Stimulated activated CD8-positive, alpha-beta memory T cell treated with anti-CD3 and anti-CD28 coated beads, Interleukin-15, amount 100 ng/mL, for 1 hour (primary cell): ENCODE measurements around the gene METTL2B.

ENCODE experiments used
- DNase-seq: peaks from one replicate; pipeline ENCODE4 v3.0.0-alpha.2; 2020; ENCODE audit warnings: low read depth

Gene METTL2B, protein sequence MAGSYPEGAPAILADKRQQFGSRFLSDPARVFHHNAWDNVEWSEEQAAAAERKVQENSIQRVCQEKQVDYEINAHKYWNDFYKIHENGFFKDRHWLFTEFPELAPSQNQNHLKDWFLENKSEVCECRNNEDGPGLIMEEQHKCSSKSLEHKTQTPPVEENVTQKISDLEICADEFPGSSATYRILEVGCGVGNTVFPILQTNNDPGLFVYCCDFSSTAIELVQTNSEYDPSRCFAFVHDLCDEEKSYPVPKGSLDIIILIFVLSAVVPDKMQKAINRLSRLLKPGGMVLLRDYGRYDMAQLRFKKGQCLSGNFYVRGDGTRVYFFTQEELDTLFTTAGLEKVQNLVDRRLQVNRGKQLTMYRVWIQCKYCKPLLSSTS

DNA sequence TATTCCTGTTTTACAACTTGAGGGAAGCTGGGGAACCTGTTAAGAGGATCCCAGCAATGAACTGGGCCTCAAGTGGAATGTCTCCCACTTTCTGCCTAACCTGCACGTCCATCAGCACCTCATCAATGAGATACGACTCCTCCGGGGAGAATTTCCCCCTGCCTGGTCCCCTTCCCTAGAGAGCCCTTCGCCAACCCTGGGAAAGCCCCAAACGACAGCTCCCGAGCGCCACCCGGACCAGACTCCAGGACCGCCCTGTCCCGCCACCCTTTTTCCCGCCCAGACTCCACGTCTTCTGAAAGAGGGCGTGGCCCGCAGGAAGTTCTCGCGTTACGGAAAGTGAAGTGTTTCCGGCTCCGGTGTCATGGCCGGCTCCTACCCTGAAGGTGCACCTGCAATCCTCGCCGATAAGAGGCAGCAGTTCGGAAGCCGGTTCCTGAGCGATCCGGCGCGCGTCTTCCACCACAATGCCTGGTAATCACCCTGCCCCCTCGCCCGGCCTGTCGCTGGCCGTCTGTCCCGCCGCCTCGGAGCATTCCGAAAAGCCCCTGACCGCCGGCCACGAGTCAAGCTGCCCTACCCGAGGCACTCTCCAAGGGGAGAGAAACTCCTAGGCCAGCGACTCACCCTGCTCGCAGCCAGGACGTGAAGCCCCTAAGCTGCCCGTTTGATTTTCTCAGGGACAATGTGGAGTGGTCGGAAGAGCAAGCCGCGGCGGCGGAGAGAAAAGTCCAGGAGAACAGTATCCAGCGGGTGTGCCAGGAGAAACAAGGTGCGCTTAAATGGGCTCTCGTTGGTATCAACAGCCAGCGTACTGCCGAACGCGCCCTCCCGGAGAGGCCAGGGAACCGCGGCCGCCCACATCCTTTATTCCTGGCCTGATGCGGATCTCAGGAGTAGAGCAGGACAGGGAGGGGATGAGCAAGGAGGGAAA is at the start of gene METTL2B:
Gene METTL2B, plus strand, starts transcription at position 347 of the 934 bp plus-strand sequence. Its CDS starts 18 bp downstream, at position 365.
- DNase-seq, result peak; percentile 78

DNA sequence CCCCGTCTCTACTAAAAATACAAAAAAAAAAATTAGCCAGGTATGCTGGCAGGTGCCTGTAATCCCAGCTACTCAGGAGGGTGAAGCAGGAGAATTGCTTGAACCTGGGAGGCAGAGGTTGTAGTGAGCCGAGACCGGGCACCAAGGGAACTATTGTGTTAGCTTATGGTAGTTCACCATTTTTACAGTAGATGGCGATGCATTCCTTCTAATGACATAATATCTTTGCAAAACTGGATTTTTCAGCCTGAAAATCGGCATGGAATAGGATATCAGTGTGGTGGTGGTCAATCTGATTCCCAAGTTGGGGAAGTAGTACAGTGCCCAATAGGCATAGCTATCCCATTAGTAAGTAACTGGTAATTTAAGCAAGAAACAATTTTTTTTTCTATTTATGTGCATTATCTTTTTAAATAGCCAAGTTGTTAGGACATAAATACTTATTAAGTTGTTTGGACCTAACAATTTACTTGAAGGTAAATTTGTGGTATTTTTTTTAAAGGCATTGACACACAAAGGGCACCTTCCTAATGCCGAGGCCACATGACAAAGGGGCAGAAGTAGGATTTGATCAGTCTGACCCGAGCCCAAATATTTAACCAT is 49.2 kb upstream of the METTL2B start:
- no peak for DNase-seq

DNA sequence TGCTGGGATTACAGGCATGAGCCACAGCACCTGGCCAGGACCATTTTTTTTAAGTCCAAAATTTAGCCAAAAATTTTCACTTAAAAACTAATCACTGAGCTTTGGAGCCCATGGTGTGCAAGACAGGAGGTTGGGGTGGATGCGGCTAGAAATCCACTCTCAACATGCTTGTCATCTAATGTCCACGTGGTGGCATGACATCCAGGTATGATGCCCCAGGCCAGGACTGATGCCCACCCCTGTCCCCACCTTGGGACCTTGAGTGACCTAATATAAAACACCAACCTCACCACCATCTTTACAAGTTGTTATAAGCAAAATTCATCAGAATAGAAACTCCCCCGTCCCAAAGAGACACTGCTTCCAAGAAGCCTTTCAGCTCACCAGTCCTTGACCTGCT is 46.3 kb upstream of the METTL2B start:
- no peak for DNase-seq

DNA sequence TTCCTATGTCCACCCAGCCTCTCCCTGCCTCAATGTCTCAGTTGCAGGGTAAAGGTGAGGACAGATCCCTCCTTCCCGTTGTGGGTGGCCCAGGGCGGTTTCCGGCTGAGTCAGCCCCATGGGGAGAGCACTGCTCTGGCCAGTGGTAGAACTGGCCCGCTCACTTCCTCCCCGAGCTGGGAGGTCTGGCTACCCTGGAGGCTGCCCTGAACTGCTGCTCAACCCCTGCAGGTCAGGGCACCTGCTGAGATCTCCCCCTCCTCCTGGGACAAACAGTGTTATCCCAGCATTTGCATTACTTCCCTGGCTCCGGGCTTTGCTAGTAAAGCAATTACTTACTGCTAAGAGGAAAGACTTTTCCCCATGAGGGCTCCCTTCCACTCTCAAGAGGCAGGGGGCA is 45.3 kb upstream of the METTL2B start:
- no peak for DNase-seq

DNA sequence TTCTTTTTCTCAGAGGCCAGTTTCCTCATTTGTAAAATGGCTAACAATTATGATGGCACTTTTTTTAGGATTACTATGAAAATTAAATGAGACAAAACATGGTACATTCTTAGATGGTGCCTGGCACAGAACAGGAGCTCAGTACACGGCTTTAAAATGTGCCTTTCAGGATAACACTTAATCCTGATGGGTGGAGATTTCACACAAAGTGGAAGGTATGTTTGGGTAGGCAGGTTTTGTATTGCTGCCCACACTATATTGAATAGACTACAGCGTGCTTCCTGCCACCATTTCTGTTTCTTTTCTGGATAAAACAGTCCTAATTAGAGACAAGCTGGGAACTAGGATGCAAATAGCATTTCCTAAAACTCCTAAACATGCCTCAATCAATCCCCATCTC is 44.8 kb upstream of the METTL2B start:
- DNase-seq, result no peak

DNA sequence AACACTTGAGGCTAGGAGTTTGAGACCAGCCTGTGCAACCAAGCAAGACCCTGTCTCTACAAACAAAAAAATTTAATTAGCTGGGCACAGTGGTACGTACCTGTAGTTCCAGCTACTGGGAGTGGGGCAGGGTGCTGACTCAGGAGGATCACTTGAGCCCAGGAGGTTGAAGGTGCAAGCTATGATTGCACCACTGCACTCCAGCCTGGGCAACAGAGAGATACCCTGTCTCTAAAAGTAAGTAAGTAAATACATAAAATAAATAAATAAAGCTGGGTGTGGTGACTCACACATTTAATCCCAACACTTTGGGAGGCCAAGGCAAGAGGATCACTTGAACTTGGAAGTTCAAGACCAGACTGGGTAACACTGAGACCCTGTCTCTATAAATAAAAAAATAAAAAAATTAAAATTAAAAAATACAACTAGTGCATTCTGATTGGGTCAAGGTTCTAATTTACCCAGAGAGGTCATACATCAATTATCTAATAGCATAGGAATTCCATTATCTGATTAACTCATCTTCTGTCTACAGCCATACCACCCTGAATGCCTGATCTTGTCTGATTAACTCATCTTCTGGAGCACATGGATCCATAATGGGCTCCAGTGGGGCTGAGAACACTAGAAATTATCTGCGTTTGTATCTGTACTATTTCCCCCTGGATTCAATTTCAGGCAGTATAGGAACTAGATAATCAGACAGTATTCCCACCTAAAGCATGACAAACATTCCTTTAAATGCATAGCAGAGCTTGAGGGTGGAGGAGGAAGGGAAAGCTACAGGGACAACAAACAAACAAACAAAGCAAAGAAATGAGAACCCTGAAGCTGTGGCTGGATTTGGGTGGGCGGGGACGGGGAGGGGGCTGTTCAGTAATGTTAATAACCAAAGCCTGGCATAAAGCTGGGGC is 41.9 kb upstream of the METTL2B start:
- no peak for DNase-seq

DNA sequence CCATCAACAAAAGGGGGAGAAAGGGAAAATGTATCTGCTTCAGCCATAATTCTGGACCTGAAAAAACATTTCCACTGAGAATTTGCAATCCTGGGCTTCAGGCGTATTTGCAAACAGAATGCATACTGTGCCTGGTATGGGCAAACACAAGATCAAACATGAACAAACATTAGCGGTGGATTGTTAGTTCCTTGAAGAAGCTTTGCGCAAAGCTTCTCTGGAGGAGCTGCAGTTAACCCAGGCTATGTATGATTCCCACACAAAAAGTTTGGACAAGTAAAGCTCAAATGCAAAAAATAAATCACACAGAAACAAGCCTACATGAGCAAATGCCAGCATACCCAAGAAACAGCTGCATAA is 41.2 kb upstream of the METTL2B start:
- no peak for DNase-seq

DNA sequence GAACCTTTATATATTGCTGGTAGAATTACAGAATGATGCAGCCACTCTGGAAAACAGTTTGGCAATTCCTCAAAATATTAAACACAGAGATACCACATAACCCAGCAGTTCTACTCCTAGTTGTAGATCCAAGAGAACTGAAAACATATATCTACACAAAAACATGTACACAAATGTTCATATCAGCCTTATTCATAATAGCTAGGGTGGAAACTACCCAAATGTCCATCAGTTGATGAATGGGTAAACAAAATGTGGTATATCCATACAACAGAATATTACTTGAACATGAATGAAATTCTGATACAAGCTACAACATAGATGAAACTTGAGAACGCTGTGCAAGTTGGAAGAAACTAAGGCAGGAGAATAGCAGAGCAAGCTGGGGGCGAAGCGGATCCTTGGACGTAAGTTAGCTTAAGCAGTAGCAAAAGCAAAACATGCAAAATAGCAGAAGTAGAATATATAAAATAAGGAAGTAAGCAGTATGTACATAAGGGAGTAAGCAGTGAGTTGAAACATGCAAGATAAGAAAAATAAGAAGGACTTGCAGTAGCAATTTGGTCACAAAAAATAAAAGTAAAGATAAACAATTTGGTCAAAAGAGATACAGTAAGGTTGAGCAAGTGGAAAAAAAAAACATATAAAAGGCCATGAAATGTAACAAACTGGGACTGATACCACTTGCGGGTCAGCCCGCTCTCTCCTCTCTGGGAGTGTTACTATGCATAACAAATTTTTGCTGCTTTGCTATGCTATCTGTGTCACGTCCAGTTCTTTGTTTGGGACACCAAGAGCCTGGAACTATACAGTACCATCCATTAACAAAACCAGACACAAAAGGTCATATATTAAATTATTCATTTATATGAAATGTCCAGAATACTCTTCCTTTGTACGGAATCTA is 38.9 kb upstream of the METTL2B start:
- DNase-seq, result no peak

DNA sequence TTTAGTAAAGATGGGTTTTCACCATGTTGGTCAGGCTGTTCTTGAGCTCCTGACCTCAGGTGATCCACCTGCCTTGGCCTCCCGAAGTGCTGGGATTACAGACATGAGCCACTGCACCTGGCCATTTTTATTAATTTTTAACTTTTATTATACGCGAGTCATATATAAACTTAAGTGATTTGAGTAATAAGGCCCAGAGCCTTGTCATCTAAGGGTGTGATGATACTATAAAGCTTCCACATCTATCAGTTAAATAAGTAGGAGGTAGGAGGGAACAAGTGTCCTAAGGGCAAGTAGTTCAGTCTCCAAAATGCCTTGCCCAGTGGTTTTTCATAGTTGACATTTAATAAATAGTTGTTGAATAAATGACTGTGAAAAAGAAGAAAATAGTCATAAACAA is 34.2 kb upstream of the METTL2B start:
- DNase-seq, result no peak

DNA sequence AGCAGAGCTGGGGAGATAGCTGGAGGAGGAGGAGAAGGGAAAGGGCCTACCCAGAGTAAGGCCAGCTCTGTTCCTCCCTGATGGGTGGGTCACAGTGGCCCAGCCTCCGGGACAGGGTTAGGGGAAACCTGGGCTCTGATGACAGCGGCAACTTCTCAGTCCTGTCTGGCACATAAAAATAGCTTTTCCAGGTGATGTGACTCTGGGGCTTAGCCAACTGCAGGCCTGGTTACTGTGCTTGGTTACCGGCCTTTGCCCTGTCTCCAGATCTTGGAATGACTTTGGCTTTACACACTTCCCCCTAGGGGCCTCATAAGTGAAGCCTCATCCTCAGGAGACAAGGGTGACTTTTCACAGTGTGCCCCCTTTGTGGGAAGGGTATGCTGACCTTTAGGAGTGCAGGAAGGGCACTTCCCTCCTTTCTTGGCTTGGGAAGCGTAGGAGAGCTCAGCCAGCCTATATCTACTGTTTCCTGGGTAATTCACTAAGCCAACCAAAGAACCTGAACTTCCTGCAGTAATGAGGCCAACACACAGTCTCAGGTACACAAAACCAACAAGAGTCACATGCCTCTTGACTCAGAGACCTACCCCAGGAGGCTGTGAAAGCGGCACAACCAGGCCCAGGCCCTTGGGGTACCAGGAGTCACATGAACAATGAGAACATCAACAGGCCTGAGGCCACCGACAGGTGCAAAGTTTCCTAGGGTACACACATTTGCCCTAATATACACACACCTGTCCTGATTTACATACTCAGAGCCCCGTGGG is 32.5 kb upstream of the METTL2B start:
- DNase-seq, result no peak

DNA sequence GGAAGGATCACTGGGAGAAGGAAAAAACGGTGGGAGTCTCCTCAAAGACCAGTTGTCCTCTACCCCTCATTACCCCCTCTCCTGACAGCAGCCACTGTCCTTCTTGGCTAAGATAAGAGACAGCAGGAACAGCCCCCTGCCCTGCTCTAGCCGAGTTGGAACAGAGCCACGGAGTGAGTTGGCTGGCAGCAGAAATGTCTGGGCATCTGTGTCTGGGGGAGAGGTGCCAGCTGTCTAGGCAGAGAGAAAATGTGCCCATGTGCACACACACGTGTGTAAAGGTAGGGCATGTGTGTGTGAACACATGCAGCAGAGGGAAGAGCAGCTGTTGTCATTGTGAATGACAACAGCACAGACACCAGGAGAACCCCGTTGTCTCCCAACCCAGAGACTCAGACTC is 30.2 kb upstream of the METTL2B start:
- DNase-seq, result no peak

DNA sequence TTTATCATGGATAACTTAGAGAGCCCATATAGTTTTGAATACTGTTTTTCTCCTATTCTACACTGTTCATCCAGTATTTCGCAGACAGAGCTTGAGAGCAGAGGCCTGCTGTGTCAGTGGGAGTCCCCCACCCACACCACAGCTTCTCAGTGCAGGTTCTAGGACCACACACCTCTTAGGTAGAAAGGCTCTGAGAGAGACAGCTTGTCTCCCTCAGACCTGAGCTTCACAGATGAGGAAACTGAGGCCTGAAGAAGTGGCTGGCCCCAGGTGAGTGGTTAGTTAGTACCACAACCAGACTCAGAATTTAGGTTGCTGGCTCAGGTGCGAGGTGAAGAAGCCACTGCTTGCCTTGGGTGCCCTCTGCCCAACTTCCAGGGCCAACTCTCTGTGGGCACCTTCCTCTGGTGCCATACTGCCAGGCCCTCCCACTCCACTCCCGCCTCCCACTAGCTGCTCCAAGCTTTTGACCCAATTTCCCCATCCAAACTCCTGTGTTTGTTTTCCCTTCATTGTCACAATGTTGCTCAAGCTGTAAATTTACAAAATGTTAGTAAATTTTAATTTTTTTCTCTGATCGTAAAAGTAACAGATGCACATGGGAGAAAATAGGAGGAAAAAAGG is 28.5 kb upstream of the METTL2B start:
- no peak for DNase-seq

DNA sequence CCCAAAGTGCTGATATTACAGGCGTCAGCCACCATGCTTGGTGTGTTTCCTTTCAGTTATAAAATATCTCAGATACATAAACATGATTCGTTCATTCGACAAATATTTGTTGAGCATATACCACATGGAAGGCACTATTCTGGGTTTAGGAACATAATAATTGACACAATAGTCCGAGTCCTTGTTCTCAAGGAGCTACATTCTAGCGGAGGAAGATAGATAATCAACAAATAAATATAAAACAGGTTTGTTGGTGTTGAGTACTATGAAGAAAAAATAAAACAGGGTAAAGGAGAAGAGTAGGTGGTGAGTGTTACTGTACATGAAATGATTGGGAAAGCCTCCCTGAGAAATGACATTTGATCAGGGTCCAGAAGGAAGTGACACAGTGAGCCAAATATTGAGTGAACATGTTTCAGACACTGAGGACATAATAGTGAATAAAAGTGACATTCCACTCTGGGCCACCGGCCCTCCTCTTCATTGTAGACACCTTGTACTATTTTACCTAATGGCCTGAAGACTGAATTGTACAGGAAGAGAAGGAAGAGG is 27.7 kb upstream of the METTL2B start:
- no peak for DNase-seq

DNA sequence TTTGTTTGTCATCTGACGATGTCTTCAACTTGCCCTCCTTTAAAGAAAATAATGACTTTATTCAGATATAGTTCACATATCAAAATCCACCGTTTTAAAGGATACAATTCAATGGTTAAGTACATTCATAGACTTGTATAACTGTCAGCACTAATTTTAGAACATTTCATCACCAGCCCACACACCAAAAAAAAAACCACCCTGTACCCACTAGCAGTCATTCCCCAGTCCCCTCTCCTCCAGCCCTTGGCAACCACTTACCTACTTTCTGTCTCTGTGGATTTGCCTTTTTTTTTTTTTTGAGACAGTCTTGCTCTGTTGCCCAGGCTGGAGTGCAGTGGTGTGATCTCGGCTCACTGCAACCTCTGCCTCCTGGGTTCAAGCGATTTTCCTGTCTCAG is 26.1 kb upstream of the METTL2B start:
- no peak for DNase-seq

DNA sequence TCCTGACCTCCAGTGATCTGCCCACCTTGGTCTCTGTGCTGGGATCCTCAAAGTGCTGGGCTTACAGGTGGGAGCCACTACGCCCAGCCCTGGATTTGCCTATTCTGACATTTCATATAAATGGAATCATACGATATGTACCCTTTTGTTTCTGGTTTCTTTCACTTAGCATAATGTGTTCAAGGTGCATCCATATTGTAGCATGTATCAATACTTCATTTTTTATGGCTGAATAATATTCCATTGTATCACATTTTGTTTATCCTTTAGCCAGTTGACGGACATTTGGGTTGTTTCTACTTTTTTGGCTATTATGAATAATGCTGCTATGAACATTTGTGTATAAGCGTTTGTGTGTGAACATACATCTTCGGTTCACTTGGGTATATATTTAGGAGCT is 25.6 kb upstream of the METTL2B start:
- no peak for DNase-seq

DNA sequence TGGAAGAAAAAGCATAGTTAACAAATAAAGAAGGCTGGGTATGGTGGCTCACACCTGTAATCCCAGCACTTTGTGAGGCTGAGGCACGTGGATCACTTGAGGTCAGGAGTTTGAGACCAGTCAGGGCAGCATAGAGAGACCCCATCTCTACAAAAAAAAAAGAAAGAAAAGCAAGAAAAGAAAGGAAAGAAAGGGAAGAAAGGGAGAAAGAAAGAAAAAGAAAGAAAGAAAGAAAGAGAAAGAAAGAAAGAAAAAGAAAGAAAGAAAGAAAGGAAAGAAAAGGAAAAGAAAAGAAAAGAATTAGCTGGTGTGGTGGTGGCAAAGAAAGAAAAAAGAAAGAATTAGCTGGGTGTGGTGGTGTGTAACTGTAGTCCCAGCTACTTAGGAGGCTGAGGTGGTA is 24.0 kb upstream of the METTL2B start:
- no peak for DNase-seq

DNA sequence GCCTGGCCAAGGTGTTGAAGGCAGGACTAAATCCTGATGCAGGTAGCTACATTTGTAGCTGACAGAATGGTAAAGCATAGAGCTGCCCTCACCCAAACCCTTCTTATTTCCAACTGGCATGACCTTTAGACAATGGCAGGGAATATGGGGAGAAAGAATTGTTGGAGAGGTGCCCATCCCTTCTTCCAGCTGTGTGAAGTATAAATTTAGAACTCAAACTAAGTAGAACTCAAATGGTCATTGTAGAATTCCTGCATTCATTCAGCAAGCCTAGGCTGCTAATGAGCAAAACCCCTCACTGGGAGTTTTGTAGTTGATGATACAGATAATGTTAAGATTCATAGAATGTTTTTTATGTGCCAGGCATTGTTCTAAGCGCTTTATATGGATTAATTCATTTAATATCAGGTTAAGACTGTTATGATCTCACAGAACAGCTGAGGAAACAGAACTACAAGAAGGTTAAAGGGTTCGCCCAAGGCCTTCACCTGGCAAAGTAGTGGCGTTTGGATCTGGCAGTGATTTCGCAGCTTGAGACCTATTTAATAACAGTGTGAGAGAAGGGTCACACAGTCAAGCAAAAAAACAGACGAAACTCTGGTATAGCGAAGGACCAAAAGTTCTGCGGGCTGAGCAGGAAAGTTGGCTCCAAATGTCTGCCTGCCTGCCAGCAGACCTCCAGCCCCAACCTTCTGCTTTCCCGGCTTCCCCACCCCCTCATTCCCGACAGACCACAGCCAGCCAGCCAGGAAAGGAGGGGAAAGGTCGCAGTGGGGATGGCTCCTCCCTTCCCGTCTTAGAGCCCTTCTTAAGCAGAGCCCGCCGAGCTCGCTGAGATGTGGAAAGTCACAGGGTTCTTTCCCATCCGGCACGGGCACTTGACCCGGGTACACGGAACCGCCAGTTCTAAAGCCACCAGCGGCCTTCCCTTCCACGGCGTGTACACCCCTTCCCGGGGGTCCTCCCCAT is 22.4 kb upstream of the METTL2B start:
- no peak for DNase-seq
